Bone marrow (tissue), 2 donors: ENCODE data around the gene BCORL1.
A peak's percentile ranks its signal among the peaks of the same experiment; 100 is the strongest.

Experiments
- DNase-seq, 2 donors: peaks; one replicate each; lab custom pipeline; 2025; lab: John Stamatoyannopoulos, UW

BCORL1 gene

GRCh38 chrX:130012683-130013082 lies 30.2 kb downstream of the BCORL1 start:
- DNase-seq: no peak

- DNase-seq: no peak
These were observed 31.2 kb downstream of the BCORL1 start for GRCh38 chrX:130013661-130014060.

GRCh38 chrX:130014356-130014755 lies 31.9 kb downstream of the BCORL1 start:
- DNase-seq: no peak

GRCh38 chrX:130014770-130015169 lies 32.3 kb downstream of the BCORL1 start:
- no peak for DNase-seq

- DNase-seq: no peak
These were observed 32.7 kb downstream of the BCORL1 start for GRCh38 chrX:130015181-130015580.

- DNase-seq: no peak
These were observed 35.7 kb downstream of the BCORL1 start for GRCh38 chrX:130018143-130018542.

- DNase-seq: no peak
These were observed 38.4 kb downstream of the BCORL1 start for GRCh38 chrX:130020661-130021324.

- DNase-seq: peak; percentile 32 to 84
These were observed 41.7 kb downstream of the BCORL1 start for GRCh38 chrX:130024127-130024526.

- DNase-seq: no peak
These were observed 42.8 kb downstream of the BCORL1 start for GRCh38 chrX:130025256-130025655.

GRCh38 chrX:130027569-130027968 lies 45.1 kb downstream of the BCORL1 start:
- DNase-seq: no peak

GRCh38 chrX:130028196-130028595 lies 45.8 kb downstream of the BCORL1 start:
- DNase-seq: peak in 1 of 2 donors; percentile 42

- no peak for DNase-seq
These were observed 48.4 kb downstream of the BCORL1 start for GRCh38 chrX:130030826-130031225.

GRCh38 chrX:130032552-130032951 lies 50.1 kb downstream of the BCORL1 start:
- DNase-seq: no peak

- no peak for DNase-seq
These were observed 51.7 kb downstream of the BCORL1 start for GRCh38 chrX:130034178-130034577.

GRCh38 chrX:130039847-130040246 lies 57.4 kb downstream of the BCORL1 start:
- no peak for DNase-seq

GRCh38 chrX:130047416-130047815 lies 65.0 kb downstream of the BCORL1 start:
- no peak for DNase-seq

GRCh38 chrX:130048686-130049222 lies 66.3 kb downstream of the BCORL1 start:
- no peak for DNase-seq

- no peak for DNase-seq
These were observed 67.4 kb downstream of the BCORL1 start for GRCh38 chrX:130049821-130050220.

- no peak for DNase-seq
These were observed 68.9 kb downstream of the BCORL1 start for GRCh38 chrX:130051176-130051845.

- no peak for DNase-seq
These were observed 70.8 kb downstream of the BCORL1 start for GRCh38 chrX:130053236-130053635.

- DNase-seq: no peak
These were observed 72.7 kb downstream of the BCORL1 start for GRCh38 chrX:130055103-130055502.

- no peak for DNase-seq
These were observed 73.5 kb downstream of the BCORL1 start for GRCh38 chrX:130055899-130056298.

GRCh38 chrX:130057209-130057608 lies 74.8 kb downstream of the BCORL1 start:
- no peak for DNase-seq

GRCh38 chrX:130058652-130059051 lies 76.2 kb downstream of the BCORL1 start:
- no peak for DNase-seq
